ENCODE measurements around the gene DPH5.
"Not testable (repeated sequence)": the region's sequence is repeated elsewhere in the genome, so short reads cannot be mapped to it uniquely, and the experiment has no call there.

DPH5 gene

DNA sequence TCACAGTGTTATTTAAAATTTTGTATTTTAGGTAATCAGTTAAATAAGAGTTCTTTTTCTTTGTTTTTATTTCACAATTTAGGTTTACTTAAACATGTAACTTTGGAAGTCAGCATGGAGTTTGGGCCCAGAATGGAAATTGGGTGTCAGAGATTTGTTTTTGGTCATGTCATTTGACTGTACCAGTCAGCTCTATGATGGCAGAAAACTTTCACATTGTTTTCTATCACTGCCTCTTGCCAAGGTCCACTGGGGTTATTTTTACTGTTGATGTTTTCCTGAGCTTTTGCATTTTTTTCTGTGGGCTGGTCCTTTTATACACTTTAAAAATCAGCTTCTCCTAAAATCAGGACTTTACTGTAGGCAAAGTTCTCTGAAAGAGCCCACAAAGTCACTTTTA is 75.2 kb downstream of the DPH5 start:
- no peaks in the 10 kb centered on the region for H3K9me3 ChIP-seq (ENCODE audit: control insufficient read depth, insufficient read depth, low read length)
- no peaks in the 10 kb centered on the region for H3K36me3 ChIP-seq (ENCODE audit: control insufficient read depth, insufficient read depth, low read length)
- no peaks in the 10 kb centered on the region for H3K27me3 ChIP-seq (ENCODE audit: control insufficient read depth, insufficient read depth, low read length)
- no peak overlapping the region for H3K4me3 ChIP-seq (ENCODE audit: low read depth, low read length)
- H3K4me1 ChIP-seq (ENCODE audit: control insufficient read depth, insufficient read depth, low read length): peaks cover 48% of the 10 kb centered on the region
- no peak overlapping the region for H3K9ac ChIP-seq (ENCODE audit: low read depth, low read length)

DNA sequence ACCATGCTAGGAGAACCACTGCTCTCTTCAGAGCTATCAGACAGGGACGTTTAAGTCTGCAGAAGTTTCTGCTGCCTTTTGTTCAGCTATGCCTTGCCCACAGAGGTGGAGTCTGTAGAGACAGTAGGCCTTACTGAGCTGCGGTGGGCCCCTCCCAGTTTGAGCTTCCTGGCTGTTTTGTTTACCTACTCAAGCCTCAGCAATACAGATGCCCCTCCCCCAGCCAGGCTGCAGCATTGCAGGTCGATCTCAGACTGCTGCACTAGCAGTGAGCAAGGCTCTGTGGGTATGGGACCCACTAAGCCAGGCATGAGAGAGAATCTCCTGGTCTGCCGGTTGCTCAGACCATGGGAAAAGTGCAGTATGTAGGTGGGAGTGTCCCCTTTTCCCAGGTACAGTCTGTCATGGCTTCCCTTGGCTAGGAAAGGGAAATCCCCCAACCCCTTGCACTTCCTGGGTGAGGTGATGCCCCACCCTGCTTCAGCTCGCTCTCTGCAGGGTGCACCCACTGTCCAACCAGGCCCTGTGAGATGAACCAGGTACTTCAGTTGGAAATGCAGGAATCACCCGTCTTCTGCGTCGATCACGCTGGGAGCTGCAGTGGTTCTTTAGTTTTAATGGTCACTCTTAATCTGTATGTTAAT is 75.9 kb downstream of the DPH5 start:
- not testable (repeated sequence) for H3K9me3 ChIP-seq (ENCODE audit: control insufficient read depth, insufficient read depth, low read length); H3K27me3 ChIP-seq (ENCODE audit: control insufficient read depth, insufficient read depth, low read length); H3K36me3 ChIP-seq (ENCODE audit: control insufficient read depth, insufficient read depth, low read length)
- Histone ChIP-seq H3K4me1 (ENCODE audit: control insufficient read depth, insufficient read depth, low read length) (peaks cover 44% of the 10 kb centered on the region), H3K4me3 (ENCODE audit: low read depth, low read length) (peak overlapping the region; percentile 37), H3K9ac (ENCODE audit: low read depth, low read length) (peak overlapping the region; percentile 12)

- H3K36me3 ChIP-seq (ENCODE audit: control insufficient read depth, insufficient read depth, low read length); H3K27me3 ChIP-seq (ENCODE audit: control insufficient read depth, insufficient read depth, low read length); H3K9me3 ChIP-seq (ENCODE audit: control insufficient read depth, insufficient read depth, low read length); H3K4me3 ChIP-seq (ENCODE audit: low read depth, low read length); H3K9ac ChIP-seq (ENCODE audit: low read depth, low read length): not testable (repeated sequence)
- H3K4me1 ChIP-seq (ENCODE audit: control insufficient read depth, insufficient read depth, low read length): peaks cover 38% of the 10 kb centered on the region
These were observed 76.7 kb downstream of the DPH5 start for GRCh38 chr1:100948721-100949405.

GRCh38 chr1:100947816-100948215 is 77.8 kb downstream of the DPH5 start:
- not testable (repeated sequence) for H3K9me3 ChIP-seq (ENCODE audit: control insufficient read depth, insufficient read depth, low read length); H3K9ac ChIP-seq (ENCODE audit: low read depth, low read length); H3K27me3 ChIP-seq (ENCODE audit: control insufficient read depth, insufficient read depth, low read length); H3K36me3 ChIP-seq (ENCODE audit: control insufficient read depth, insufficient read depth, low read length); H3K4me3 ChIP-seq (ENCODE audit: low read depth, low read length)
- H3K4me1 ChIP-seq (ENCODE audit: control insufficient read depth, insufficient read depth, low read length): peaks cover 28% of the 10 kb centered on the region

GRCh38 chr1:100946064-100946463 is 79.5 kb downstream of the DPH5 start:
- H3K36me3 ChIP-seq (ENCODE audit: control insufficient read depth, insufficient read depth, low read length); H3K9me3 ChIP-seq (ENCODE audit: control insufficient read depth, insufficient read depth, low read length): not testable (repeated sequence)

GRCh38 chr1:100943533-100943932 is 82.1 kb downstream of the DPH5 start:
- H3K9me3 ChIP-seq (ENCODE audit: control insufficient read depth, insufficient read depth, low read length): no peaks in the 10 kb centered on the region
- H3K27me3 ChIP-seq (ENCODE audit: control insufficient read depth, insufficient read depth, low read length): no peaks in the 10 kb centered on the region
- peaks cover 4% of the 10 kb centered on the region for H3K36me3 ChIP-seq (ENCODE audit: control insufficient read depth, insufficient read depth, low read length)
- H3K9ac ChIP-seq (ENCODE audit: low read depth, low read length): no peak overlapping the region
- no peak overlapping the region for H3K4me3 ChIP-seq (ENCODE audit: low read depth, low read length)
- H3K4me1 ChIP-seq (ENCODE audit: control insufficient read depth, insufficient read depth, low read length): no peaks in the 10 kb centered on the region

More at GRCh38 chr1:100946064-100946463, 79.5 kb downstream of the DPH5 start:
- H3K4me1 ChIP-seq (ENCODE audit: control insufficient read depth, insufficient read depth, low read length): peaks cover 18% of the 10 kb centered on the region
- not testable (repeated sequence) for H3K27me3 ChIP-seq (ENCODE audit: control insufficient read depth, insufficient read depth, low read length); H3K4me3 ChIP-seq (ENCODE audit: low read depth, low read length); H3K9ac ChIP-seq (ENCODE audit: low read depth, low read length)

DNA sequence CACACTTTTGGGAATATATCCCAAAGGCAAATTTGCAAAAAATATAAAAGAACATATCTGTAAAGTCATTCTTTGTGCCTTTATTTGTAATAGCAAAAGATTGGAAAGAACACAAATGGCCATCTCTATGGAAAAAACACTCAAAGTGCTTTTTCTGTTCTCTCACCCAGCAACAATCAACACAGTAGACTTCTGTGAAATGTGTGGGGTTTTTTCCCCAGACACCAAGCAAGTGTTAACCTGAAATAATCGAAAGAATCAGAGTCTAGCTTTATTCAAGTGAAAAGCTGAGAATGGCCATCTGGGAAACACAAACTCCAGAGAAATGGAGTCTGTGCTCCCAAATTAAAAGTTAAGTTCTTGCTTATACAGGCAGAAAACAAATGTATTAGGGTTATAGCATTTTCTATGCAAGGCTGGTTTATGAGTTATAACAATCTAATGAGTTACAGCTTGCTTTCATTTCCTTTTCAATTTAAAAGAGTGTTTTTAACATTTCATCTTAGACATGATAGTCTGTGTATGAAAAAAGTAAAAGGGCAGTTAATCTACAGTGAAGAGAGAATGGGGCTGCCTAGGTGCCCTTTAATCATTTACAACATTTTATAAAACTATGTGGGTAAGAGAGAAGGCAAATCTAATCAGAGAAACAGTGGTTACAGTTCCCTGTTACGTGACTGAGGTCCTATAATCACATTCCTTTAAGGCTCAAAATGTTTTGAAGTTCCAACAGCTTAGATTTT is 83.1 kb downstream of the DPH5 start:
- Histone ChIP-seq H3K27me3 (ENCODE audit: control insufficient read depth, insufficient read depth, low read length) (no peaks in the 10 kb centered on the region), H3K4me3 (ENCODE audit: low read depth, low read length) (no peak overlapping the region), H3K9ac (ENCODE audit: low read depth, low read length) (no peak overlapping the region), H3K36me3 (ENCODE audit: control insufficient read depth, insufficient read depth, low read length) (peaks cover 4% of the 10 kb centered on the region), H3K4me1 (ENCODE audit: control insufficient read depth, insufficient read depth, low read length) (no peaks in the 10 kb centered on the region), H3K9me3 (ENCODE audit: control insufficient read depth, insufficient read depth, low read length) (no peaks in the 10 kb centered on the region)

DNA sequence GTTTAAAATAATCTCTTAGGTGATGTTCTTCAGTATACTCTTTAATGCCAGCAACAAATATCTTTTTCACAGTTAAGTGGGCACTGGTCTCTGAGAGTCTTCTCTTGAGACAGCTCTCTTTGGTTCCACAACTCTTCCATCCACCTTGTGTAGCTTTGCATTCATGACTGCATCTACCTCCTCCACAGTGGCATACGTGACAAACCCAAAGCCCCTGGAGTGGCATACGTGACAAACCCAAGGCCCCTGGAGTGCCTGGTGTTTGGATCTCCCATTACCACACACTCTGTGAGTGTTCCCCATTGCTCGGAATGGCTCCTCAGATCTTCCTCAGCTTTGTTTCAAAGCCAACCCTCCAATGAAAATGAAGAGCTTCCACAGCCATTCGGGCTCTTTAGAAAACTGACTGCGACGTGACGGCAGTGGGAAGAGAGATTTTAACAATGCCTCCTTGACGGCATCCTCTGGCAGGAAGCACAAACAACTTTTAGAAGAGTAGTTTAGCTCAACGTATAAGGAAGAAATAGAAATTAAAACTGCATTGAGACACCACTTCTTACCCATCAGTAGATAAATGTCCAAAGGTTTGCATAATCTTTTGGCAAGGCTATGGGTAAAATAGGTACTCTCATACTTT is 83.9 kb downstream of the DPH5 start:
- no peak overlapping the region for H3K9ac ChIP-seq (ENCODE audit: low read depth, low read length)
- peaks cover 4% of the 10 kb centered on the region for H3K36me3 ChIP-seq (ENCODE audit: control insufficient read depth, insufficient read depth, low read length)
- no peaks in the 10 kb centered on the region for H3K4me1 ChIP-seq (ENCODE audit: control insufficient read depth, insufficient read depth, low read length)
- no peaks in the 10 kb centered on the region for H3K9me3 ChIP-seq (ENCODE audit: control insufficient read depth, insufficient read depth, low read length)
- H3K4me3 ChIP-seq (ENCODE audit: low read depth, low read length): no peak overlapping the region
- H3K27me3 ChIP-seq (ENCODE audit: control insufficient read depth, insufficient read depth, low read length): no peaks in the 10 kb centered on the region

DNA sequence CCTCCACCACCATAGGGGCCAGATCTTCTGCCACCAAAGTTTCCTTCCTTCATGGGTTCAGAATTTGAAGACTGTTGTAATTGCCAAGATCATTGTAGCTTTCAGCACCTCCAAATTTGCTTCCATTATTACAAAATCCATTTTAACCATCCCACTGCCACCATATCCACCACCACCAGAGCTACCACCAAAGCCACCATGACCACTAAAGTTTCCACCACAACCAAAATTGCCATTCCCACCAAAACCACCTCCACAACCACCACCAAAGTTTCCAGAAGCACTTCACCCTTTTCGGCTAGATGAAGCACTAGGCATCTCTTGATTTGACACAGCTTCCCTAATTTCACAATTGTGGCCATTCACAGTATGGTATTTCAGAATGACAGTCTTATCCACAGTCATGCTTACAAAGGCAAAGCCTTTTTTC is 84.5 kb downstream of the DPH5 start:
- H3K9ac ChIP-seq (ENCODE audit: low read depth, low read length): no peak overlapping the region
- H3K4me3 ChIP-seq (ENCODE audit: low read depth, low read length): no peak overlapping the region
- H3K36me3 ChIP-seq (ENCODE audit: control insufficient read depth, insufficient read depth, low read length): peaks cover 4% of the 10 kb centered on the region
- no peaks in the 10 kb centered on the region for H3K9me3 ChIP-seq (ENCODE audit: control insufficient read depth, insufficient read depth, low read length)
- H3K27me3 ChIP-seq (ENCODE audit: control insufficient read depth, insufficient read depth, low read length): no peaks in the 10 kb centered on the region
- H3K4me1 ChIP-seq (ENCODE audit: control insufficient read depth, insufficient read depth, low read length): no peaks in the 10 kb centered on the region
